GM12878 (cell line): Measurements from ENCODE around the gene BOD1L2. TPM values are rescaled to one million over a fixed set of nuclear protein-coding genes. Genes with fewer than 3 reads are reported as not detected.
A peak's percentile ranks its signal among the peaks of the same experiment; 100 is the strongest.

Experiments
- ATAC-seq: fragments of 200-7000 bp; cut with Tn5 transposase; 3 replicates; pipeline ENCODE4 v1.9.1; 2020; ENCODE audit warnings: mild to moderate bottlenecking, moderate library complexity
- BruUV-seq: library from RNA; stranded (reverse); fragments of 400-500 nt; replicated peaks from 2 replicates; lab custom pipeline; 2021; lab: Mats Ljungman, UMichigan
- CTCF ChIA-PET: fragments of 300-600 bp; sonication (Branson Sonifier 250); formaldehyde crosslinking; extraction: SDS; loops from one replicate; lab custom pipeline; 2021; ENCODE audit warnings: inconsistent platforms; lab: Yijun Ruan, JAX
- POLR2A ChIA-PET: fragments of 350-600 bp; formaldehyde crosslinking; extraction: SDS; loops from one replicate; lab custom pipeline; 2021; ENCODE audit warnings: inconsistent platforms; lab: Charles Lee
- RAD21 ChIA-PET: fragments of 300-600 bp; sonication (Branson Sonifier 250); formaldehyde crosslinking; loops from one replicate; lab custom pipeline; 2023; ENCODE audit warnings: antibody characterized with exemption; ENCODE audit not compliant: unreplicated experiment; lab: Charles Lee
- SMC1A ChIA-PET: fragments of 300-600 bp; sonication (Branson Sonifier 250); formaldehyde crosslinking; loops from one replicate; lab custom pipeline; 2023; ENCODE audit not compliant: unreplicated experiment, uncharacterized antibody; lab: Charles Lee
- DNase-seq: peaks from one replicate; pipeline ENCODE4 v3.0.0-alpha.2; 2011; ENCODE audit warnings: low read depth, low spot score
- FAIRE-seq: peaks from 3 replicates; lab custom pipeline; 2011; peaks lifted over from hg19 to GRCh38; lab: Jason Lieb, UNC
- H2AFZ ChIP-seq: 2 replicates; pipeline ENCODE4 v1.6.0; 2011; ENCODE audit warnings: low read depth, low read length, control low read depth; ENCODE audit not compliant: control insufficient read depth
- H3K27ac ChIP-seq: 2 replicates; pipeline ENCODE4 v1.5.1; 2011; ENCODE audit warnings: control low read depth; ENCODE audit not compliant: control insufficient read depth, insufficient read depth
- H3K27me3 ChIP-seq, 2 experiments: replicated peaks in 1 of 2; 2 replicates each; pipeline versions ENCODE4 v1.6.0 to v1.6.1; 2011; ENCODE audit warnings: low read length in 1 of 2; ENCODE audit not compliant: control insufficient read depth in 2 of 2, insufficient read depth in 2 of 2
- H3K36me3 ChIP-seq, 2 experiments: 2 replicates each; pipeline ENCODE4 v1.5.1; 2011; ENCODE audit warnings: low read length in 1 of 2; ENCODE audit not compliant: control insufficient read depth in 2 of 2, insufficient read depth in 2 of 2
- H3K4me1 ChIP-seq: 2 replicates; pipeline ENCODE4 v1.6.1; 2011; ENCODE audit warnings: mild to moderate bottlenecking, low read length, moderate library complexity, mixed read lengths; ENCODE audit not compliant: control insufficient read depth, insufficient read depth
- H3K4me2 ChIP-seq: 2 replicates; pipeline ENCODE4 v1.6.0; 2011; ENCODE audit warnings: control low read depth; ENCODE audit not compliant: control insufficient read depth, insufficient read depth
- H3K4me3 ChIP-seq: fragments of 200-600 bp; sonication (generic); 2 replicates; pipeline ENCODE4 v1.5.1; 2016
- H3K79me2 ChIP-seq: 2 replicates; pipeline ENCODE4 v1.6.0; 2011; ENCODE audit warnings: low read length; ENCODE audit not compliant: control insufficient read depth, insufficient read depth
- H3K9ac ChIP-seq: 2 replicates; pipeline ENCODE4 v1.8.0; 2011; ENCODE audit warnings: low read length, control low read depth, mixed read lengths; ENCODE audit not compliant: control insufficient read depth, insufficient read depth
- H3K9me3 ChIP-seq: replicated peaks from 3 replicates; pipeline ENCODE4 v1.5.1; 2011; ENCODE audit warnings: mild to moderate bottlenecking, low read length; ENCODE audit not compliant: control insufficient read depth, insufficient read depth
- H4K20me1 ChIP-seq: 2 replicates; pipeline ENCODE4 v1.6.0; 2011; ENCODE audit not compliant: control insufficient read depth, insufficient read depth
- BCL3 ChIP-seq: IDR thresholded peaks from 2 replicates; pipeline ENCODE4 v1.6.1; 2011; ENCODE audit warnings: borderline replicate concordance, low read depth, mild to moderate bottlenecking, moderate library complexity, low read length; ENCODE audit not compliant: insufficient read depth, poor library complexity, severe bottlenecking
- HDAC6 ChIP-seq: fragments of 200-600 bp; sonication (generic); IDR thresholded peaks from one replicate; pipeline ENCODE4 v1.8.0; 2017; ENCODE audit warnings: antibody characterized with exemption; ENCODE audit not compliant: unreplicated experiment
- MEF2A ChIP-seq: IDR thresholded peaks from 2 replicates; pipeline ENCODE4 v1.6.1; 2011; ENCODE audit warnings: low read depth, mild to moderate bottlenecking, low read length, moderate library complexity; ENCODE audit not compliant: insufficient read depth
- MEF2B ChIP-seq: fragments of 450-650 bp; IDR thresholded peaks from 2 replicates; pipeline ENCODE4 v1.6.1; 2018; ENCODE audit warnings: mild to moderate bottlenecking, moderate library complexity; ENCODE audit not compliant: partially characterized antibody, poor library complexity, severe bottlenecking
- POU2F2 ChIP-seq: IDR thresholded peaks from 3 replicates; pipeline ENCODE4 v1.6.1; 2011; ENCODE audit warnings: low read depth, mild to moderate bottlenecking, low read length, borderline replicate concordance
- SKIL ChIP-seq: fragments of 450-650 bp; IDR thresholded peaks from 2 replicates; pipeline ENCODE4 v1.6.1; 2017; ENCODE audit warnings: mild to moderate bottlenecking, low read depth, inconsistent platforms; ENCODE audit not compliant: poor library complexity, severe bottlenecking
- ZBTB40 ChIP-seq: fragments of 450-650 bp; IDR thresholded peaks from 2 replicates; pipeline ENCODE4 v1.6.1; 2016; ENCODE audit warnings: mild to moderate bottlenecking, moderate library complexity, borderline replicate concordance
- WGBS: methylation state at CpG from one replicate; pipeline ENCODE4 v1.1.6; 2016; ENCODE audit warnings: low lambda C conversion rate; ENCODE audit not compliant: insufficient replicate concordance, insufficient coverage; ENCODE audit errors: missing lambda C conversion rate; 5-methylcytosine and 5-hydroxymethylcytosine counted together
- in situ Hi-C: fragments of 300-500 bp; cut with MboI; formaldehyde crosslinking; loops from 9 replicates; pipeline ENCODE4 v1.14.3; 2018; ENCODE audit warnings: mixed read lengths
- intact Hi-C: fragments of 100-400 bp; cut with micrococcal nuclease; formaldehyde crosslinking; loops from one replicate; pipeline ENCODE4 v1.14.2; 2022; ENCODE audit not compliant: unreplicated experiment
- polyA plus RNA-seq, 11 experiments: library from polyadenylated mRNA; depleted of rRNA in 4 of 11; unstranded in 6 of 11; stranded (reverse) in 5 of 11; fragments of >200 nt; fragmentation: Nextera tagmentation in 4 of 11; fragmentation: Illumina TruSeq in 1 of 11; extraction: Ambion mirVana in 4 of 11; extraction: Trizol in 1 of 11; gene quantifications; 1 replicate in 1 of 11; 2 replicates in 10 of 11; pipeline versions ENCODE4 v1.2.1 to v1.2.3, GENCODE V29; 2011 to 2016; ENCODE audit warnings: inconsistent platforms in 2 of 11, missing spikeins in 2 of 11, low read depth in 1 of 11
- total RNA-seq, 4 experiments: library from RNA; depleted of rRNA in 3 of 4; stranded (reverse); fragments of >200 nt in 3 of 4; fragmentation: Illumina TruSeq in 1 of 4; extraction: Trizol in 1 of 4; gene quantifications; 2 replicates each; pipeline versions ENCODE4 v1.2.1 to v1.2.3, GENCODE V29; 2013 to 2021
- TF ChIP-seq, protein P1 (sequence below): IDR thresholded peaks from 2 replicates; pipeline ENCODE4 v1.6.1; 2012; ENCODE audit warnings: mild to moderate bottlenecking, low read depth, low read length

The BOD1L2 gene
- total and polyA plus RNA-seq, 10 of the 15 experiments (the other 5 are each of a cell fraction or from before 2014, with no cell fraction given): not detected

GRCh38 chr18:57107140-57107832 is 39.6 kb upstream of the BOD1L2 start:
- WGBS: 11% methylated on average over 4 of the region's 4 CpGs
- H3K9me3 ChIP-seq: peaks cover 2% of the 10 kb centered on the region; the same call in 1 of the 3 replicates
- no peak overlapping the region for H2AFZ ChIP-seq
- ATAC-seq (peak; percentile 57), FAIRE-seq (no peak), DNase-seq (no peak)
- SMC1A ChIA-PET: interaction anchor here (0.9 to 1.1 kb wide), 3 partner anchors 9 to 121 kb away, joined by 3 to 4 read pairs (median 3); no protein-coding TSS in a partner anchor
- RAD21 ChIA-PET: interaction anchor here (0.7 kb wide), 1 partner anchor 242 kb away, joined by 3 read pairs; no protein-coding TSS in a partner anchor
- no peak overlapping the region for H3K4me3 ChIP-seq
- CTCF ChIA-PET: interaction anchor here (1.4 kb wide), 1 partner anchor 55 kb away, joined by 3 read pairs; no protein-coding TSS in a partner anchor
- no peaks in the 10 kb centered on the region for H3K79me2 ChIP-seq
- in situ Hi-C loops (no loop called here), intact Hi-C loops (no loop called here)
- BruUV-seq: no TSS peak
- H3K4me2 ChIP-seq: no peak overlapping the region
- no peaks in the 10 kb centered on the region for H3K4me1 ChIP-seq
- no peaks in the 10 kb centered on the region for H3K36me3 ChIP-seq
- no peaks in the 10 kb centered on the region for H4K20me1 ChIP-seq
- H3K27ac ChIP-seq: no peak overlapping the region
- no peaks in the 10 kb centered on the region for H3K27me3 ChIP-seq
- POLR2A ChIA-PET: no interaction called here
- no peak overlapping the region for H3K9ac ChIP-seq
- TF ChIP-seq HDAC6 (no peak), MEF2A (peak; percentile 67; the same call in 1 of the 2 replicates), BCL3 (no peak), ZBTB40 (peak; percentile 36; the same call in 1 of the 2 replicates), POU2F2 (no peak), SKIL (no peak), MEF2B (peak; percentile 81)
- TF ChIP-seq, protein P1, sequence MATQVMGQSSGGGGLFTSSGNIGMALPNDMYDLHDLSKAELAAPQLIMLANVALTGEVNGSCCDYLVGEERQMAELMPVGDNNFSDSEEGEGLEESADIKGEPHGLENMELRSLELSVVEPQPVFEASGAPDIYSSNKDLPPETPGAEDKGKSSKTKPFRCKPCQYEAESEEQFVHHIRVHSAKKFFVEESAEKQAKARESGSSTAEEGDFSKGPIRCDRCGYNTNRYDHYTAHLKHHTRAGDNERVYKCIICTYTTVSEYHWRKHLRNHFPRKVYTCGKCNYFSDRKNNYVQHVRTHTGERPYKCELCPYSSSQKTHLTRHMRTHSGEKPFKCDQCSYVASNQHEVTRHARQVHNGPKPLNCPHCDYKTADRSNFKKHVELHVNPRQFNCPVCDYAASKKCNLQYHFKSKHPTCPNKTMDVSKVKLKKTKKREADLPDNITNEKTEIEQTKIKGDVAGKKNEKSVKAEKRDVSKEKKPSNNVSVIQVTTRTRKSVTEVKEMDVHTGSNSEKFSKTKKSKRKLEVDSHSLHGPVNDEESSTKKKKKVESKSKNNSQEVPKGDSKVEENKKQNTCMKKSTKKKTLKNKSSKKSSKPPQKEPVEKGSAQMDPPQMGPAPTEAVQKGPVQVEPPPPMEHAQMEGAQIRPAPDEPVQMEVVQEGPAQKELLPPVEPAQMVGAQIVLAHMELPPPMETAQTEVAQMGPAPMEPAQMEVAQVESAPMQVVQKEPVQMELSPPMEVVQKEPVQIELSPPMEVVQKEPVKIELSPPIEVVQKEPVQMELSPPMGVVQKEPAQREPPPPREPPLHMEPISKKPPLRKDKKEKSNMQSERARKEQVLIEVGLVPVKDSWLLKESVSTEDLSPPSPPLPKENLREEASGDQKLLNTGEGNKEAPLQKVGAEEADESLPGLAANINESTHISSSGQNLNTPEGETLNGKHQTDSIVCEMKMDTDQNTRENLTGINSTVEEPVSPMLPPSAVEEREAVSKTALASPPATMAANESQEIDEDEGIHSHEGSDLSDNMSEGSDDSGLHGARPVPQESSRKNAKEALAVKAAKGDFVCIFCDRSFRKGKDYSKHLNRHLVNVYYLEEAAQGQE: peak; percentile 95
